Sigmoid colon (tissue), 4 donors: ENCODE measurements around the gene PCDHGB6.

Experiments
- CTCF ChIP-seq, 4 experiments: fragments of 450-650 bp in 3 of 4; fragments of 200-600 bp in 1 of 4; IDR thresholded peaks; one replicate each; pipeline ENCODE4 v1.5.1; 2016 to 2019; ENCODE audit warnings: antibody characterized with exemption in 4 of 4, mild to moderate bottlenecking in 3 of 4, moderate library complexity in 2 of 4
- EP300 ChIP-seq, 4 donors: sonication (generic); formaldehyde crosslinking; IDR thresholded peaks; one replicate each; pipeline ENCODE4 v1.6.1; 2017; ENCODE audit warnings: antibody characterized with exemption in 4 of 4
- POLR2A ChIP-seq, 2 donors: fragments of 450-650 bp; IDR thresholded peaks; one replicate each; pipeline ENCODE4 v1.6.1; 2016; ENCODE audit warnings: antibody characterized with exemption in 2 of 2, mild to moderate bottlenecking in 2 of 2, moderate library complexity in 2 of 2
- POLR2AphosphoS5 ChIP-seq, 4 donors: sonication (generic); formaldehyde crosslinking; IDR thresholded peaks; one replicate each; pipeline ENCODE4 v1.6.1; 2017; ENCODE audit warnings: antibody characterized with exemption in 4 of 4

GRCh38 chr5:141366016-141366896 lies 41.6 kb upstream of the PCDHGB6 start:
- TF ChIP-seq CTCF (IDR thresholded peaks at IDR 0.05) (no peak), POLR2AphosphoS5 (IDR thresholded peaks at IDR 0.05) (no peak), POLR2A (IDR thresholded peaks at IDR 0.05) (no peak), EP300 (IDR thresholded peaks at IDR 0.05) (no peak)
